ENCODE measurements around the gene SDK1.

- TF ChIP-seq CTCF (IDR thresholded peaks at IDR 0.05): no peak
- no peak for TF ChIP-seq POLR2A (IDR thresholded peaks at IDR 0.05)
Observed at GRCh38 chr7:3821488-3821887, 520.4 kb downstream of the SDK1 start.

Data from body of pancreas (tissue), 4 donors.